ENCODE results near the gene CDPF1.

DNA sequence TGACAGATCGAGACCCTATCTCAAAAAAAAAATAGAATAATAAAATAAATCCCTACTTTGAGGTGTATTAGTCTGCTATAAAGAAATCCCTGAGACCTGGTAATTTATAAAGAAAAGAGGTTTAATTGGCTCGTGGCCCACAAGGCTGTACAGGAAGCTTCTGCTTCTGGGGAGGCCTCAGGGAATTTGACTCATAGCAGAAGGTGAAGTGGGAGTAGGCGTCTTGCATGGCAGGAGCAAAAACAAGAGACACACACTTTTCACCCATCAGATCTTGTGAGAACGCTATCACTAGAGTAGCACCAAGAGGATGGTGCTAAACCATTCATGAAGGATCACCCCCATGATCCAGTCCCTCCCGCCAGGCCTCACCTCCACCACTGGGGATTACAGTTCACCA lies 29.2 kb downstream of the CDPF1 start:
- TF ChIP-seq, protein P1, sequence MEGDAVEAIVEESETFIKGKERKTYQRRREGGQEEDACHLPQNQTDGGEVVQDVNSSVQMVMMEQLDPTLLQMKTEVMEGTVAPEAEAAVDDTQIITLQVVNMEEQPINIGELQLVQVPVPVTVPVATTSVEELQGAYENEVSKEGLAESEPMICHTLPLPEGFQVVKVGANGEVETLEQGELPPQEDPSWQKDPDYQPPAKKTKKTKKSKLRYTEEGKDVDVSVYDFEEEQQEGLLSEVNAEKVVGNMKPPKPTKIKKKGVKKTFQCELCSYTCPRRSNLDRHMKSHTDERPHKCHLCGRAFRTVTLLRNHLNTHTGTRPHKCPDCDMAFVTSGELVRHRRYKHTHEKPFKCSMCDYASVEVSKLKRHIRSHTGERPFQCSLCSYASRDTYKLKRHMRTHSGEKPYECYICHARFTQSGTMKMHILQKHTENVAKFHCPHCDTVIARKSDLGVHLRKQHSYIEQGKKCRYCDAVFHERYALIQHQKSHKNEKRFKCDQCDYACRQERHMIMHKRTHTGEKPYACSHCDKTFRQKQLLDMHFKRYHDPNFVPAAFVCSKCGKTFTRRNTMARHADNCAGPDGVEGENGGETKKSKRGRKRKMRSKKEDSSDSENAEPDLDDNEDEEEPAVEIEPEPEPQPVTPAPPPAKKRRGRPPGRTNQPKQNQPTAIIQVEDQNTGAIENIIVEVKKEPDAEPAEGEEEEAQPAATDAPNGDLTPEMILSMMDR (IDR thresholded peaks at IDR 0.05), result no peak
- TF ChIP-seq SIN3A (IDR thresholded peaks at IDR 0.05; ENCODE audit: borderline replicate concordance, insufficient read depth, low read depth, low read length) (no peak), TCF7L2 (IDR thresholded peaks at IDR 0.05; ENCODE audit: low read depth, low read length) (no peak)
- TF ChIP-seq, protein P2, sequence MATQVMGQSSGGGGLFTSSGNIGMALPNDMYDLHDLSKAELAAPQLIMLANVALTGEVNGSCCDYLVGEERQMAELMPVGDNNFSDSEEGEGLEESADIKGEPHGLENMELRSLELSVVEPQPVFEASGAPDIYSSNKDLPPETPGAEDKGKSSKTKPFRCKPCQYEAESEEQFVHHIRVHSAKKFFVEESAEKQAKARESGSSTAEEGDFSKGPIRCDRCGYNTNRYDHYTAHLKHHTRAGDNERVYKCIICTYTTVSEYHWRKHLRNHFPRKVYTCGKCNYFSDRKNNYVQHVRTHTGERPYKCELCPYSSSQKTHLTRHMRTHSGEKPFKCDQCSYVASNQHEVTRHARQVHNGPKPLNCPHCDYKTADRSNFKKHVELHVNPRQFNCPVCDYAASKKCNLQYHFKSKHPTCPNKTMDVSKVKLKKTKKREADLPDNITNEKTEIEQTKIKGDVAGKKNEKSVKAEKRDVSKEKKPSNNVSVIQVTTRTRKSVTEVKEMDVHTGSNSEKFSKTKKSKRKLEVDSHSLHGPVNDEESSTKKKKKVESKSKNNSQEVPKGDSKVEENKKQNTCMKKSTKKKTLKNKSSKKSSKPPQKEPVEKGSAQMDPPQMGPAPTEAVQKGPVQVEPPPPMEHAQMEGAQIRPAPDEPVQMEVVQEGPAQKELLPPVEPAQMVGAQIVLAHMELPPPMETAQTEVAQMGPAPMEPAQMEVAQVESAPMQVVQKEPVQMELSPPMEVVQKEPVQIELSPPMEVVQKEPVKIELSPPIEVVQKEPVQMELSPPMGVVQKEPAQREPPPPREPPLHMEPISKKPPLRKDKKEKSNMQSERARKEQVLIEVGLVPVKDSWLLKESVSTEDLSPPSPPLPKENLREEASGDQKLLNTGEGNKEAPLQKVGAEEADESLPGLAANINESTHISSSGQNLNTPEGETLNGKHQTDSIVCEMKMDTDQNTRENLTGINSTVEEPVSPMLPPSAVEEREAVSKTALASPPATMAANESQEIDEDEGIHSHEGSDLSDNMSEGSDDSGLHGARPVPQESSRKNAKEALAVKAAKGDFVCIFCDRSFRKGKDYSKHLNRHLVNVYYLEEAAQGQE (IDR thresholded peaks at IDR 0.05; ENCODE audit: insufficient read depth in 1 of 2, low read depth in 2 of 2, low read length in 1 of 2), result no peak

Data from Panc1 (cell line).